OCI-LY3 (cell line): ENCODE measurements around the gene POU2F1.
"Not testable (repeated sequence)": the region's sequence is repeated elsewhere in the genome, so short reads cannot be mapped to it uniquely, and the experiment has no call there.

Source experiments
- H2AFZ ChIP-seq: fragments of 200-600, 300-600 bp; shearing (Covaris generic); 2 replicates; pipeline ENCODE4 v1.6.0; 2014; ENCODE audit warnings: antibody characterized with exemption, low read depth, low read length
- H3K27ac ChIP-seq: fragments of 200-600, 300-600 bp; sonication (generic); 2 replicates; pipeline ENCODE4 v1.5.1; 2014; ENCODE audit warnings: mild to moderate bottlenecking, low read length, moderate library complexity, mixed read lengths
- H3K27me3 ChIP-seq: fragments of 200-600, 300-600 bp; sonication (generic); 2 replicates; pipeline ENCODE4 v1.6.1; 2014; ENCODE audit warnings: low read depth, low read length, mixed read lengths
- H3K36me3 ChIP-seq: fragments of 200-600, 300-600 bp; sonication (generic); replicated peaks from 2 replicates; pipeline ENCODE3; 2014; ENCODE audit warnings: low read depth, low read length, mixed read lengths
- H3K4me1 ChIP-seq: fragments of 300-600, 200-600 bp; sonication (generic); 2 replicates; pipeline ENCODE4 v1.6.1; 2014; ENCODE audit warnings: low read length, mixed read lengths
- H3K4me2 ChIP-seq: fragments of 200-600, 300-600 bp; sonication (generic); 2 replicates; pipeline ENCODE4 v1.6.1; 2014; ENCODE audit warnings: low read length, mixed read lengths
- H3K4me3 ChIP-seq: fragments of 300-600, 200-600 bp; sonication (generic); 2 replicates; pipeline ENCODE4 v1.5.1; 2014; ENCODE audit warnings: antibody characterized with exemption, mild to moderate bottlenecking, low read length, moderate library complexity
- H3K79me2 ChIP-seq: fragments of 300-600, 200-600 bp; shearing (Covaris generic); 2 replicates; pipeline ENCODE4 v1.6.1; 2014; ENCODE audit warnings: mild to moderate bottlenecking, low read length, mixed read lengths
- H3K9ac ChIP-seq: fragments of 300-600, 200-600 bp; shearing (Covaris generic); 2 replicates; pipeline ENCODE4 v1.6.0; 2014; ENCODE audit warnings: mild to moderate bottlenecking, low read length, moderate library complexity
- H3K9me3 ChIP-seq: fragments of 200-600, 300-600 bp; shearing (Covaris generic); 2 replicates; pipeline ENCODE4 v1.6.1; 2014; ENCODE audit warnings: low read length, mixed read lengths; ENCODE audit not compliant: insufficient read depth
- H4K20me1 ChIP-seq: fragments of 200-600, 300-600 bp; sonication (generic); 2 replicates; pipeline ENCODE4 v1.6.1; 2016; ENCODE audit warnings: low read length, mixed read lengths; ENCODE audit not compliant: insufficient read depth
- CTCF ChIP-seq: fragments of 200-600, 300-600 bp; sonication (generic); IDR thresholded peaks from 2 replicates; pipeline ENCODE4 v1.5.1; 2014; ENCODE audit warnings: antibody characterized with exemption, low read length, low read depth
- EZH2phosphoT487 ChIP-seq: fragments of 200-600 bp; shearing (Covaris generic); IDR thresholded peaks from 2 replicates; pipeline ENCODE4 v1.6.1; 2018; ENCODE audit warnings: antibody characterized with exemption, mixed run types, low read depth

The POU2F1 gene

DNA sequence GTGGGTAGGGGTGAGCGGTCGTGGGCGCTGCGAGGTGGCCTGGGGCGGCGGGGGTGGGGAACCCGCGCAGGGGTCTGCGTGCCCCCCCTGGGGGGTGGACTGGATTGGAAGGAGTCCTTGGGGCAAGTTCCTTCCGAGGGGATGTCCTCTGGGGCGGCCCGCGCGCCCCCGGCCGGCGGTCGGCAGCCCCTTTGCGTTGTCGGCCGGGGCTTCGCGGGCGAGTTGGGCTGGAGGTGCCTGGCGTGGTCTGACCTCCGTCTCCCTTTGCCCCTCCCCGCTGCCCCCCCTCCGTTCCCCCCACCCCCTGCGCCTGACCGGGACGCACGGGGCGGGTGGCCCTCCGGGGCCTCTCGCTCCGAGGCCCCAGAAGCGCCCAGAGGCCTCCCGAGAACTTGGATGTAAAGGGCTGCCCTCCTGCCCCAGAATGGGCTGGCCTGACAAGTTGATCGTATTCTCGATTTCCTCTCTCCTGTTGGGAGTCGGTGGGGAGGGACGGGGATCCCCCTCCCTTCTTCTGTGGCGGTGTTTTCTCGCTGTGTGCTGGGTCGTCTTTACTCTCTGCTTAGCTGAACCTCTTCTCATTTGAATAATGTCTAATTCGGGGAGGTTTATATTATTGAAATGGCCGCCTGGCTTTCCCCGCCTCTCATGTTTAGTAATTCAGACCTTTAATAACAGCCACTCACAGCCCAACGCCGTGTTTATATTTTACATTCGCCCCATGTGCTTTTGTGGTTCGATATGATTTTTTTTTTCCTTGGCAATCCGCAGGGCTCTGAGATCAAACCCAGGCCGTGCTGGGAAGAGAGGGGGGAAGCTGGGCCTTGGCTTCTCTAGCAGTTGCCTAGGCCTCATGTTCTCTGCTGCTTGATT lies 1.3 kb downstream of the POU2F1 start:
- TF ChIP-seq CTCF: no peak
- no peak for TF ChIP-seq EZH2phosphoT487
- H4K20me1 ChIP-seq: peaks cover 34% of the 10 kb centered on the region
- peak overlapping the region; percentile 79 for H3K4me2 ChIP-seq
- no peaks in the 10 kb centered on the region for H3K27me3 ChIP-seq
- H3K4me3 ChIP-seq: peak overlapping the region; percentile 87
- peak overlapping the region; percentile 96 for H3K9ac ChIP-seq
- H2AFZ ChIP-seq: no peak overlapping the region
- H3K27ac ChIP-seq: peak overlapping the region; percentile 83
- H3K79me2 ChIP-seq: peaks cover 55% of the 10 kb centered on the region
- no peaks in the 10 kb centered on the region for H3K9me3 ChIP-seq
- no peaks in the 10 kb centered on the region for H3K36me3 ChIP-seq
- H3K4me1 ChIP-seq: peaks cover 29% of the 10 kb centered on the region

DNA sequence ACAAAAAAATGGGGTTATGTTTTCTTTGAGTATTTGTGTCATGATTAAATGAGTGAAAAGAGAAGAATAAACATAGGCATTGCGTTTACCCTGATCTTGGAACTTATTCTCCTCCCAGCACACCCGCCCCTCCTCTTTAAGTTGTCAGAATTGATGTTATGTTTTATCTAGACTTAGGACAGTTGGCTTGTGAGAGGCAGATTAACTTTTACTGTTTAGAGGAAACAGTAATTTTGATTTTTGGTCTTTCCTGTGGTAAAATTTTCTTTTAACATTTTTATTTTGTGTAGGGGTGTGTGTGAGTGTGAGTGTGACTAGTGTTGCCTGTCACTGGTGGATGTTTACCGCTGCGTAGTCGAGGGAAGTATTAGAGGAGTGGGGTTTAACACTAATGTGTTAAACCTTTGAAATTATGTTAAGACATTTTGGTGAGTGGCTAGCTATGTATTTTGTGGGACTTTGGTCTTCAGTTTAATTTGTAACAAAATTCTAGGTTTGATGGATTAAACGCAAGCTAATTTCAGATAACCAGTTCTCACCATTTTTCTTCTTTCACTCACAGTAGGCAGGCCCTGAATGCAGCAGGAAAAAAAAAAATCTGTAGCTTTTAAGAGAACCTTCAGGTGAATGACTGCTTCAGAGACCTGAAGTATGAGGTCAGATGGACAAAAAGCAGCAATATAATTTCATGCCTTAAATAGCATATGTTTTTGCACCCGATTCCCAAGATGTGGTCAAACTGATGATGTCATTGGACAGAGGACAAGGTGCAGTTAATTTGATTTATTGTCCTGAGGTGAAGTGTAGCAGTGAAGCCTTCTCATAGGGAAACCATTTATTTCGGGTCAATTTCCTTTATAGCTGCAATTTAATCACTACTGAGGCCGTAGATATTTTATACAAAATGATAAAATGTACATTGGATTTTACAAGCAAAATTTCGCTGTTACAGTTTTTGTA lies 2.7 kb downstream of the POU2F1 start:
- Histone ChIP-seq H2AFZ (no peak overlapping the region), H3K4me3 (peak overlapping the region; percentile 87), H3K4me2 (peak overlapping the region; percentile 79), H3K27ac (no peak overlapping the region), H3K9ac (no peak overlapping the region), H3K27me3 (no peaks in the 10 kb centered on the region), H3K79me2 (peaks cover 69% of the 10 kb centered on the region), H4K20me1 (peaks cover 45% of the 10 kb centered on the region), H3K36me3 (no peaks in the 10 kb centered on the region), H3K4me1 (peaks cover 29% of the 10 kb centered on the region), H3K9me3 (no peaks in the 10 kb centered on the region)
- TF ChIP-seq EZH2phosphoT487 (no peak), CTCF (no peak)

- H3K4me2 ChIP-seq, H2AFZ ChIP-seq, H3K27me3 ChIP-seq, H3K36me3 ChIP-seq, H3K27ac ChIP-seq, H3K9ac ChIP-seq, H3K4me3 ChIP-seq, H3K9me3 ChIP-seq: not testable (repeated sequence)
- Histone ChIP-seq H3K4me1 (peaks cover 26% of the 10 kb centered on the region), H3K79me2 (peaks cover 83% of the 10 kb centered on the region), H4K20me1 (peaks cover 58% of the 10 kb centered on the region)
Measured at GRCh38 chr1:167224734-167225235, 4.1 kb downstream of the POU2F1 start.

GRCh38 chr1:167225920-167226319 lies 5.2 kb downstream of the POU2F1 start:
- no peak overlapping the region for H3K4me2 ChIP-seq
- H3K27ac ChIP-seq: no peak overlapping the region
- no peaks in the 10 kb centered on the region for H3K36me3 ChIP-seq
- H3K4me1 ChIP-seq: peaks cover 30% of the 10 kb centered on the region
- no peak overlapping the region for H3K4me3 ChIP-seq
- peaks cover 94% of the 10 kb centered on the region for H3K79me2 ChIP-seq
- no peaks in the 10 kb centered on the region for H3K27me3 ChIP-seq
- H3K9me3 ChIP-seq: no peaks in the 10 kb centered on the region
- H4K20me1 ChIP-seq: peaks cover 69% of the 10 kb centered on the region
- H3K9ac ChIP-seq: no peak overlapping the region
- H2AFZ ChIP-seq: no peak overlapping the region
- no peak for TF ChIP-seq EZH2phosphoT487
- TF ChIP-seq CTCF: no peak
